Esophagus muscularis mucosa (tissue), 4 donors: ENCODE results near the gene RHBDD3. TPM values are rescaled to one million over a fixed set of nuclear protein-coding genes. Genes with fewer than 3 reads are reported as not detected.

Experiments
- DNase-seq: peaks from one replicate; pipeline ENCODE4 v3.0.0-alpha.2; 2017; ENCODE audit errors: extremely low spot score
- H3K27ac ChIP-seq, 4 donors: fragments of 200-600 bp; sonication (generic); replicated peaks in 1 of 4; 1 replicate in 3 of 4; 2 replicates in 1 of 4; pipeline ENCODE4 v1.5.1; 2016 to 2019; ENCODE audit warnings: mild to moderate bottlenecking in 1 of 4
- H3K27me3 ChIP-seq, 4 donors: fragments of 200-600 bp; sonication (generic); one replicate each; pipeline versions ENCODE4 v1.5.1 to v1.6.0; 2016 to 2019
- H3K36me3 ChIP-seq, 4 donors: fragments of 200-600 bp; sonication (generic); one replicate each; pipeline ENCODE4 v1.5.1; 2016 to 2019
- H3K4me1 ChIP-seq, 4 donors: fragments of 200-600 bp; sonication (generic); one replicate each; pipeline ENCODE4 v1.5.1; 2016 to 2019
- H3K4me3 ChIP-seq, 4 donors: fragments of 200-600 bp; sonication (generic); 1 replicate in 2 of 4; 2 replicates in 2 of 4; pipeline ENCODE4 v1.5.1; 2016 to 2019; ENCODE audit warnings: mild to moderate bottlenecking in 4 of 4, moderate library complexity in 1 of 4
- H3K9me3 ChIP-seq, 4 donors: fragments of 200-600 bp; sonication (generic); 1 replicate in 3 of 4; 2 replicates in 1 of 4; pipeline ENCODE4 v1.5.1; 2016 to 2019
- CTCF ChIP-seq, 3 experiments: fragments of 200-600 bp in 2 of 3; fragments of 450-650 bp in 1 of 3; sonication (generic) in 2 of 3; IDR thresholded peaks; one replicate each; pipeline ENCODE4 v1.5.1; 2017 to 2019; ENCODE audit warnings: antibody characterized with exemption in 3 of 3, mild to moderate bottlenecking in 2 of 3, moderate library complexity in 1 of 3
- EP300 ChIP-seq: sonication (generic); formaldehyde crosslinking; IDR thresholded peaks from one replicate; pipeline ENCODE4 v1.6.1; 2017; ENCODE audit warnings: antibody characterized with exemption
- POLR2A ChIP-seq: fragments of 450-650 bp; IDR thresholded peaks from one replicate; pipeline ENCODE4 v1.6.1; 2017; ENCODE audit warnings: antibody characterized with exemption, moderate library complexity, mild to moderate bottlenecking, low read depth
- POLR2AphosphoS5 ChIP-seq, 2 donors: sonication (generic); formaldehyde crosslinking; IDR thresholded peaks; one replicate each; pipeline ENCODE4 v1.6.1; 2017; ENCODE audit warnings: antibody characterized with exemption in 2 of 2
- WGBS: methylation state at CpG from one replicate; pipeline ENCODE4 v1.1.5; 2018; 5-methylcytosine and 5-hydroxymethylcytosine counted together
- intact Hi-C: fragments of 100-400 bp; cut with DNase I; formaldehyde crosslinking; loops from one replicate; pipeline ENCODE4 v1.15.1; 2023
- total RNA-seq, 4 donors: library from RNA; depleted of rRNA; stranded (reverse); fragments of >200 nt; gene quantifications; one replicate each; pipeline versions ENCODE4 v1.1.0 to v1.2.1, GENCODE V29; 2016

RHBDD3 gene
- total RNA-seq, result 10 to 100 TPM; 12.6 to 23.5 (median 20.7) TPM

- TF ChIP-seq EP300, result no peak
- peak; percentile 94 to 96 for TF ChIP-seq POLR2AphosphoS5 (IDR thresholded peaks at IDR 0.05)
- TF ChIP-seq CTCF (IDR thresholded peaks at IDR 0.05), result peak in 1 of 3 experiments; percentile 17
- peak; percentile 74 for TF ChIP-seq POLR2A
- H3K27me3 ChIP-seq, result no peaks in the 10 kb centered on the region
- peak within 1 kb of the TSS; percentile 96 to 100 (median 98) for H3K27ac ChIP-seq
- H3K36me3 ChIP-seq, result peaks cover 10 to 41% (median 37%) of the 10 kb centered on the region in 4 donors
- 0% methylated on average over 50 of the region's 67 CpGs for WGBS
- peaks cover 47 to 60% (median 57%) of the 10 kb centered on the region in 4 donors for H3K4me1 ChIP-seq
- no peaks in the 10 kb centered on the region for H3K9me3 ChIP-seq
- intact Hi-C loops, result loop anchor here (2.0 kb wide), 1 partner anchor 39 kb away; the partner anchor contains the start of gene GAS2L1
- H3K4me3 ChIP-seq, result peak within 1 kb of the TSS; percentile 73 to 99 (median 90)
- DNase-seq, result peak; percentile 98
Observed at GRCh38 chr22:29267858-29268510, at the start of gene RHBDD3, which contains the start of gene EWSR1. RHBDD3 (minus strand) TSS chr22:29267981; CDS start chr22:29265626, 2,355 bp downstream. EWSR1 (plus strand) TSS chr22:29268268; CDS start chr22:29268337, 69 bp downstream.

GRCh38 chr22:29316141-29316828 lies 48.5 kb upstream of the RHBDD3 start:
- DNase-seq, result no peak
- Histone ChIP-seq H3K4me3 (peak overlapping the region in 1 of 4 donors; percentile 47), H3K27me3 (peaks cover 0 to 38% (median 10%) of the 10 kb centered on the region in 4 donors), H3K27ac (no peak overlapping the region), H3K4me1 (peaks cover 40 to 48% (median 45%) of the 10 kb centered on the region in 4 donors), H3K36me3 (peaks cover 0 to 13% (median 4%) of the 10 kb centered on the region in 4 donors), H3K9me3 (no peaks in the 10 kb centered on the region)
- TF ChIP-seq POLR2AphosphoS5 (IDR thresholded peaks at IDR 0.05) (no peak), POLR2A (no peak), CTCF (IDR thresholded peaks at IDR 0.05) (no peak), EP300 (no peak)
- 94% methylated on average over 6 of the region's 18 CpGs for WGBS
- intact Hi-C loops, result no loop called here

- peaks cover 0 to 38% (median 10%) of the 10 kb centered on the region in 4 donors for H3K27me3 ChIP-seq
- H3K9me3 ChIP-seq, result no peaks in the 10 kb centered on the region
- H3K4me1 ChIP-seq, result peaks cover 47 to 55% (median 52%) of the 10 kb centered on the region in 4 donors
- intact Hi-C loops, result no loop called here
- no peak for TF ChIP-seq CTCF (IDR thresholded peaks at IDR 0.05)
- no peak for TF ChIP-seq EP300
- no peak for TF ChIP-seq POLR2AphosphoS5 (IDR thresholded peaks at IDR 0.05)
- TF ChIP-seq POLR2A, result no peak
- peak within 1 kb of the TSS; percentile 45 to 57 (median 48) for H3K4me3 ChIP-seq
- 2% methylated on average over 53 of the region's 103 CpGs for WGBS
- H3K27ac ChIP-seq, result no peak within 1 kb of the TSS
- peaks cover 0 to 13% (median 4%) of the 10 kb centered on the region in 4 donors for H3K36me3 ChIP-seq
- DNase-seq, result no peak
Observed at GRCh38 chr22:29315286-29316140, 47.7 kb upstream of the RHBDD3 start, which contains the start of gene RASL10A. RASL10A (minus strand) TSS chr22:29315697; CDS start chr22:29315246, 451 bp downstream.

GRCh38 chr22:29314537-29315285 lies 46.9 kb upstream of the RHBDD3 start:
- intact Hi-C loops, result no loop called here
- TF ChIP-seq POLR2A (no peak), CTCF (IDR thresholded peaks at IDR 0.05) (no peak), EP300 (no peak), POLR2AphosphoS5 (IDR thresholded peaks at IDR 0.05) (no peak)
- Histone ChIP-seq H3K4me1 (peaks cover 55 to 63% (median 61%) of the 10 kb centered on the region in 4 donors), H3K4me3 (peak overlapping the region; percentile 45 to 57 (median 48)), H3K27me3 (peaks cover 0 to 38% (median 10%) of the 10 kb centered on the region in 4 donors), H3K9me3 (no peaks in the 10 kb centered on the region), H3K27ac (no peak overlapping the region), H3K36me3 (peaks cover 0 to 13% (median 4%) of the 10 kb centered on the region in 4 donors)
- DNase-seq, result no peak
- 5% methylated on average over 33 of the region's 69 CpGs for WGBS
